ENCODE data around the gene AK2. TPM values are rescaled to one million over a fixed set of nuclear protein-coding genes. Genes with fewer than 3 reads are reported as not detected.
"Not testable (repeated sequence)": the region's sequence is repeated elsewhere in the genome, so short reads cannot be mapped to it uniquely, and the experiment has no call there.

The AK2 gene
- total and polyA plus RNA-seq, 2 donors (not counting 3 experiments of a cell fraction or from before 2014, with no cell fraction given) = 107 to 134 TPM

GRCh38 chr1:33025180-33025569, 11.5 kb downstream of the AK2 start:
- no peak for TF ChIP-seq POLR2A (IDR thresholded peaks at IDR 0.05; ENCODE audit: low read depth, low read length)
- TF ChIP-seq GATA2 (IDR thresholded peaks at IDR 0.05; ENCODE audit: insufficient read depth, insufficient read length, low read depth, low read length) = no peak
- no peak for TF ChIP-seq MAX (IDR thresholded peaks at IDR 0.05; ENCODE audit: insufficient read depth, insufficient read length)
- no peak for TF ChIP-seq POLR2AphosphoS5 (IDR thresholded peaks at IDR 0.05; ENCODE audit: insufficient read depth, low read depth, low read length)
- TF ChIP-seq FOS (IDR thresholded peaks at IDR 0.05; ENCODE audit: borderline replicate concordance, insufficient read depth, low read length) = no peak
- TF ChIP-seq MYC (IDR thresholded peaks at IDR 0.05; ENCODE audit: low read depth, low read length) = no peak
- DNase-seq (ENCODE audit: low read depth, low spot score) (no peak), FAIRE-seq (no peak)
- CTCF ChIA-PET = interaction anchor here (0.6 to 2.5 kb wide), 5 partner anchors 61 to 158 kb away, joined by 3 to 14 read pairs (median 4); partner anchors contain the start of gene RNF19B
- Histone ChIP-seq H3K4me3 (replicated peaks in 1 of 3; ENCODE audit: insufficient read depth in 1 of 3, low read depth in 1 of 3, low read length in 3 of 3) (no peak overlapping the region), H3K9ac (replicated peaks; ENCODE audit: extremely low read depth, insufficient read depth, low read length) (no peak overlapping the region), H4K20me1 (replicated peaks; ENCODE audit: control insufficient read depth, extremely low read depth, insufficient read depth, low read length) (no peaks in the 10 kb centered on the region), H3K27me3 (ENCODE audit: control insufficient read depth in 2 of 2, insufficient read depth in 2 of 2, low read length in 2 of 2) (no peaks in the 10 kb centered on the region), H3K4me1 (ENCODE audit: control insufficient read depth, extremely low read depth, insufficient read depth, low read length) (no peaks in the 10 kb centered on the region), H3K27ac (ENCODE audit: insufficient read depth, low read depth, low read length) (no peak overlapping the region), H3K79me2 (ENCODE audit: control insufficient read depth, insufficient read depth, low read length) (peaks cover 34% of the 10 kb centered on the region), H3K4me2 (ENCODE audit: insufficient read depth, low read length) (no peak overlapping the region), H2AFZ (ENCODE audit: low read depth, low read length) (no peak overlapping the region), H3K9me3 (replicated peaks; ENCODE audit: control insufficient read depth, insufficient read depth, low read length) (no peaks in the 10 kb centered on the region), H3K9me1 (replicated peaks; ENCODE audit: control insufficient read depth, extremely low read depth, insufficient read depth, low read length) (no peaks in the 10 kb centered on the region), H3K36me3 (ENCODE audit: control insufficient read depth in 2 of 2, extremely low read depth in 1 of 2, insufficient read depth in 2 of 2, low read length in 2 of 2) (peaks cover 2 to 9% of the 10 kb centered on the region in 2 experiments)
- POLR2A ChIA-PET = no interaction called here
- dilution Hi-C loops (cut with MboI; ENCODE audit: extremely low pct_ligation_motif_present, low sequenced_read_pairs) (no loop called here), intact Hi-C loops (cut with micrococcal nuclease) (no loop called here)
- no TSS peak for BruUV-seq (replicated peaks)

GRCh38 chr1:33024430-33025179, 12.1 kb downstream of the AK2 start:
- Histone ChIP-seq H3K36me3 (ENCODE audit: control insufficient read depth in 2 of 2, extremely low read depth in 1 of 2, insufficient read depth in 2 of 2, low read length in 2 of 2) (peaks cover 2 to 12% of the 10 kb centered on the region in 2 experiments), H3K79me2 (ENCODE audit: control insufficient read depth, insufficient read depth, low read length) (peaks cover 29% of the 10 kb centered on the region)
- intact Hi-C loops (cut with micrococcal nuclease); H3K4me3 ChIP-seq (replicated peaks in 1 of 3; ENCODE audit: insufficient read depth in 1 of 3, low read depth in 1 of 3, low read length in 3 of 3); H3K27ac ChIP-seq (ENCODE audit: insufficient read depth, low read depth, low read length); BruUV-seq (replicated peaks); H3K9me1 ChIP-seq (replicated peaks; ENCODE audit: control insufficient read depth, extremely low read depth, insufficient read depth, low read length); H3K4me1 ChIP-seq (ENCODE audit: control insufficient read depth, extremely low read depth, insufficient read depth, low read length); DNase-seq (ENCODE audit: low read depth, low spot score); H2AFZ ChIP-seq (ENCODE audit: low read depth, low read length); H3K27me3 ChIP-seq (ENCODE audit: control insufficient read depth in 2 of 2, insufficient read depth in 2 of 2, low read length in 2 of 2); H3K9ac ChIP-seq (replicated peaks; ENCODE audit: extremely low read depth, insufficient read depth, low read length); POLR2A ChIA-PET; H3K4me2 ChIP-seq (ENCODE audit: insufficient read depth, low read length); dilution Hi-C loops (cut with MboI; ENCODE audit: extremely low pct_ligation_motif_present, low sequenced_read_pairs); H4K20me1 ChIP-seq (replicated peaks; ENCODE audit: control insufficient read depth, extremely low read depth, insufficient read depth, low read length); FAIRE-seq; H3K9me3 ChIP-seq (replicated peaks; ENCODE audit: control insufficient read depth, insufficient read depth, low read length): not testable (repeated sequence)
- CTCF ChIA-PET = interaction anchor here (0.6 to 2.5 kb wide), 4 partner anchors 60 to 157 kb away, joined by 3 to 14 read pairs (median 4); partner anchors contain the start of gene RNF19B
